H1 (cell line): ENCODE data around the gene PATJ. TPM values are rescaled to one million over a fixed set of nuclear protein-coding genes. Genes with fewer than 3 reads are reported as not detected.

Experiments
- CEBPB ChIP-seq: IDR thresholded peaks from 2 replicates; pipeline ENCODE4 v1.6.1; 2012; ENCODE audit warnings: low read depth, low read length
- GTF2F1 ChIP-seq: IDR thresholded peaks from 2 replicates; pipeline ENCODE4 v1.6.1; 2012; ENCODE audit warnings: low read depth, low read length, improper control_type of control experiment, borderline replicate concordance
- HDAC2 ChIP-seq, 2 experiments: fragments of 300-600 bp in 1 of 2; sonication (generic) in 1 of 2; IDR thresholded peaks; 2 replicates each; pipeline ENCODE4 v1.6.1; 2011 to 2012; ENCODE audit warnings: low read depth in 2 of 2, low read length in 2 of 2, mild to moderate bottlenecking in 2 of 2, moderate library complexity in 2 of 2, borderline replicate concordance in 1 of 2, inconsistent platforms in 1 of 2
- POLR2AphosphoS5 ChIP-seq: IDR thresholded peaks from 2 replicates; pipeline ENCODE4 v1.6.1; 2011; ENCODE audit warnings: low read depth, low read length
- POU5F1 ChIP-seq: IDR thresholded peaks from 2 replicates; pipeline ENCODE4 v1.6.1; 2011; ENCODE audit warnings: low read depth, mild to moderate bottlenecking, low read length, moderate library complexity
- RAD21 ChIP-seq, 2 experiments: IDR thresholded peaks in 1 of 2; conservative IDR thresholded peaks in 1 of 2; 2 replicates each; pipeline ENCODE4 v1.6.1; 2011; ENCODE audit warnings: low read depth in 2 of 2, low read length in 2 of 2, improper control_type of control experiment in 1 of 2, inconsistent platforms in 1 of 2, mild to moderate bottlenecking in 1 of 2, moderate library complexity in 1 of 2
- SP4 ChIP-seq: IDR thresholded peaks from 2 replicates; pipeline ENCODE4 v1.6.1; 2012; ENCODE audit warnings: low read length, inconsistent platforms
- TCF12 ChIP-seq: IDR thresholded peaks from 2 replicates; pipeline ENCODE4 v1.6.1; 2011; ENCODE audit warnings: low read depth, mild to moderate bottlenecking, low read length
- polyA plus RNA-seq, 7 experiments: library from polyadenylated mRNA; depleted of rRNA in 3 of 7; stranded (reverse) in 5 of 7; unstranded in 2 of 7; fragments of >200 nt in 5 of 7; fragments of 200-250 nt in 2 of 7; gene quantifications; 1 replicate in 5 of 7; 2 replicates in 1 of 7; 4 replicates in 1 of 7; pipeline versions ENCODE4 v1.2.1 to v1.2.3, GENCODE V29; 2011 to 2013; ENCODE audit warnings: missing spikeins in 2 of 7, mixed read lengths in 2 of 7
- total RNA-seq: library from RNA; stranded (reverse); fragmentation: NEBNext Ultra II Directional; extraction: Animal tissue kit (Norgen Biotek cat#: 25700); gene quantifications from 2 replicates; pipeline ENCODE4 v1.2.1, GENCODE V29; 2021
- TF ChIP-seq, protein P1 (sequence below): fragments of 300-600 bp; sonication (generic); IDR thresholded peaks from 2 replicates; pipeline ENCODE4 v1.7.1; 2012; ENCODE audit warnings: low read length, moderate library complexity, mild to moderate bottlenecking, inconsistent platforms; ENCODE audit not compliant: insufficient replicate concordance

PATJ gene
- total and polyA plus RNA-seq, 2 of the 8 experiments (the other 6 are each of a cell fraction or from before 2014, with no cell fraction given): 8.2 to 55.6 TPM

GRCh38 chr1:61951731-61952580, 209.7 kb downstream of the PATJ start (continued):
- TF ChIP-seq, protein P1, sequence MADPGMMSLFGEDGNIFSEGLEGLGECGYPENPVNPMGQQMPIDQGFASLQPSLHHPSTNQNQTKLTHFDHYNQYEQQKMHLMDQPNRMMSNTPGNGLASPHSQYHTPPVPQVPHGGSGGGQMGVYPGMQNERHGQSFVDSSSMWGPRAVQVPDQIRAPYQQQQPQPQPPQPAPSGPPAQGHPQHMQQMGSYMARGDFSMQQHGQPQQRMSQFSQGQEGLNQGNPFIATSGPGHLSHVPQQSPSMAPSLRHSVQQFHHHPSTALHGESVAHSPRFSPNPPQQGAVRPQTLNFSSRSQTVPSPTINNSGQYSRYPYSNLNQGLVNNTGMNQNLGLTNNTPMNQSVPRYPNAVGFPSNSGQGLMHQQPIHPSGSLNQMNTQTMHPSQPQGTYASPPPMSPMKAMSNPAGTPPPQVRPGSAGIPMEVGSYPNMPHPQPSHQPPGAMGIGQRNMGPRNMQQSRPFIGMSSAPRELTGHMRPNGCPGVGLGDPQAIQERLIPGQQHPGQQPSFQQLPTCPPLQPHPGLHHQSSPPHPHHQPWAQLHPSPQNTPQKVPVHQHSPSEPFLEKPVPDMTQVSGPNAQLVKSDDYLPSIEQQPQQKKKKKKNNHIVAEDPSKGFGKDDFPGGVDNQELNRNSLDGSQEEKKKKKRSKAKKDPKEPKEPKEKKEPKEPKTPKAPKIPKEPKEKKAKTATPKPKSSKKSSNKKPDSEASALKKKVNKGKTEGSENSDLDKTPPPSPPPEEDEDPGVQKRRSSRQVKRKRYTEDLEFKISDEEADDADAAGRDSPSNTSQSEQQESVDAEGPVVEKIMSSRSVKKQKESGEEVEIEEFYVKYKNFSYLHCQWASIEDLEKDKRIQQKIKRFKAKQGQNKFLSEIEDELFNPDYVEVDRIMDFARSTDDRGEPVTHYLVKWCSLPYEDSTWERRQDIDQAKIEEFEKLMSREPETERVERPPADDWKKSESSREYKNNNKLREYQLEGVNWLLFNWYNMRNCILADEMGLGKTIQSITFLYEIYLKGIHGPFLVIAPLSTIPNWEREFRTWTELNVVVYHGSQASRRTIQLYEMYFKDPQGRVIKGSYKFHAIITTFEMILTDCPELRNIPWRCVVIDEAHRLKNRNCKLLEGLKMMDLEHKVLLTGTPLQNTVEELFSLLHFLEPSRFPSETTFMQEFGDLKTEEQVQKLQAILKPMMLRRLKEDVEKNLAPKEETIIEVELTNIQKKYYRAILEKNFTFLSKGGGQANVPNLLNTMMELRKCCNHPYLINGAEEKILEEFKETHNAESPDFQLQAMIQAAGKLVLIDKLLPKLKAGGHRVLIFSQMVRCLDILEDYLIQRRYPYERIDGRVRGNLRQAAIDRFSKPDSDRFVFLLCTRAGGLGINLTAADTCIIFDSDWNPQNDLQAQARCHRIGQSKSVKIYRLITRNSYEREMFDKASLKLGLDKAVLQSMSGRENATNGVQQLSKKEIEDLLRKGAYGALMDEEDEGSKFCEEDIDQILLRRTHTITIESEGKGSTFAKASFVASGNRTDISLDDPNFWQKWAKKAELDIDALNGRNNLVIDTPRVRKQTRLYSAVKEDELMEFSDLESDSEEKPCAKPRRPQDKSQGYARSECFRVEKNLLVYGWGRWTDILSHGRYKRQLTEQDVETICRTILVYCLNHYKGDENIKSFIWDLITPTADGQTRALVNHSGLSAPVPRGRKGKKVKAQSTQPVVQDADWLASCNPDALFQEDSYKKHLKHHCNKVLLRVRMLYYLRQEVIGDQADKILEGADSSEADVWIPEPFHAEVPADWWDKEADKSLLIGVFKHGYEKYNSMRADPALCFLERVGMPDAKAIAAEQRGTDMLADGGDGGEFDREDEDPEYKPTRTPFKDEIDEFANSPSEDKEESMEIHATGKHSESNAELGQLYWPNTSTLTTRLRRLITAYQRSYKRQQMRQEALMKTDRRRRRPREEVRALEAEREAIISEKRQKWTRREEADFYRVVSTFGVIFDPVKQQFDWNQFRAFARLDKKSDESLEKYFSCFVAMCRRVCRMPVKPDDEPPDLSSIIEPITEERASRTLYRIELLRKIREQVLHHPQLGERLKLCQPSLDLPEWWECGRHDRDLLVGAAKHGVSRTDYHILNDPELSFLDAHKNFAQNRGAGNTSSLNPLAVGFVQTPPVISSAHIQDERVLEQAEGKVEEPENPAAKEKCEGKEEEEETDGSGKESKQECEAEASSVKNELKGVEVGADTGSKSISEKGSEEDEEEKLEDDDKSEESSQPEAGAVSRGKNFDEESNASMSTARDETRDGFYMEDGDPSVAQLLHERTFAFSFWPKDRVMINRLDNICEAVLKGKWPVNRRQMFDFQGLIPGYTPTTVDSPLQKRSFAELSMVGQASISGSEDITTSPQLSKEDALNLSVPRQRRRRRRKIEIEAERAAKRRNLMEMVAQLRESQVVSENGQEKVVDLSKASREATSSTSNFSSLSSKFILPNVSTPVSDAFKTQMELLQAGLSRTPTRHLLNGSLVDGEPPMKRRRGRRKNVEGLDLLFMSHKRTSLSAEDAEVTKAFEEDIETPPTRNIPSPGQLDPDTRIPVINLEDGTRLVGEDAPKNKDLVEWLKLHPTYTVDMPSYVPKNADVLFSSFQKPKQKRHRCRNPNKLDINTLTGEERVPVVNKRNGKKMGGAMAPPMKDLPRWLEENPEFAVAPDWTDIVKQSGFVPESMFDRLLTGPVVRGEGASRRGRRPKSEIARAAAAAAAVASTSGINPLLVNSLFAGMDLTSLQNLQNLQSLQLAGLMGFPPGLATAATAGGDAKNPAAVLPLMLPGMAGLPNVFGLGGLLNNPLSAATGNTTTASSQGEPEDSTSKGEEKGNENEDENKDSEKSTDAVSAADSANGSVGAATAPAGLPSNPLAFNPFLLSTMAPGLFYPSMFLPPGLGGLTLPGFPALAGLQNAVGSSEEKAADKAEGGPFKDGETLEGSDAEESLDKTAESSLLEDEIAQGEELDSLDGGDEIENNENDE: no peak
- TF ChIP-seq GTF2F1: 0 out of 2 replicates have a peak, but pooled peaks have one; percentile 26
- TF ChIP-seq HDAC2 (IDR thresholded peaks at IDR 0.05; ENCODE audit: borderline replicate concordance in 1 of 2, low read depth in 2 of 2, low read length in 2 of 2): 0 out of 4 replicates have a peak, but pooled peaks of 1 of the 2 experiments have one; percentile 27
- 0 out of 2 replicates have a peak, but pooled peaks have one; percentile 32 for TF ChIP-seq SP4
- TF ChIP-seq POU5F1: 0 out of 2 replicates have a peak, but pooled peaks have one; percentile 13
- TF ChIP-seq TCF12: no peak
- no peak for TF ChIP-seq CEBPB
- 0 out of 4 replicates have a peak, but pooled peaks of 1 of the 2 experiments have one; percentile 6 for TF ChIP-seq RAD21 (IDR thresholded peaks at IDR 0.05 in 1 of 2, conservative IDR thresholded peaks at IDR 0.05 in 1 of 2; ENCODE audit: low read depth in 2 of 2, low read length in 2 of 2)
- 0 out of 2 replicates have a peak, but pooled peaks have one; percentile 73 for TF ChIP-seq POLR2AphosphoS5
